NCI-H524 (cell line): ENCODE results near the gene TTC28.
"Not testable (repeated sequence)": the region's sequence is repeated elsewhere in the genome, so short reads cannot be mapped to it uniquely, and the experiment has no call there.

ENCODE experiments used
- DNase-seq, 2 experiments: peaks; one replicate each; lab custom pipeline; 2025; lab: John Stamatoyannopoulos, UW

Gene TTC28

GRCh38 chr22:28407645-28408044, 272.0 kb downstream of the TTC28 start:
- DNase-seq = no peak

- DNase-seq = peak; percentile 77 to 93
These were observed 273.4 kb downstream of the TTC28 start for GRCh38 chr22:28406246-28406645.

GRCh38 chr22:28405588-28405987, 274.1 kb downstream of the TTC28 start:
- DNase-seq = no peak

- DNase-seq = no peak
These were observed 277.1 kb downstream of the TTC28 start for GRCh38 chr22:28402539-28402938.

GRCh38 chr22:28402060-28402459, 277.6 kb downstream of the TTC28 start:
- DNase-seq = peak; percentile 10 to 78

DNA sequence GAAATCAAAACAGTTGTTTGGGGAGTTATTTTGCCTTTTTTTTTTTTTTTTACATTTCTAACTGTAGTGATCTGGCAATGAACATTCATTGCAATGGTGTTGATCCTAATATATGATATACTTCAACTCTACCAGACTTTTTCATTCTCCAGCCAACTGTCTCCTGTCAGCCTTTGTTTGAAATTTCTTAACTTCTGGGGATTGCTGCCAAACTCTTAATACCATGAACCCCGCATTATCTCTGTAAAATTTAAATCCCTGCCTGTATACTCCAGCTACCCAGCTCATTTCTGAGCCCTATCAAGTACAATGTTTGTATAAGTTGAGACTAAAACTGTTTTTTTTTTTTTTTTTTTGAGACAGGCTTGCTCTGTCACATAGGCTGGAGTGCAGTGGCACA, 280.7 kb downstream of the TTC28 start:
- no peak for DNase-seq

DNA sequence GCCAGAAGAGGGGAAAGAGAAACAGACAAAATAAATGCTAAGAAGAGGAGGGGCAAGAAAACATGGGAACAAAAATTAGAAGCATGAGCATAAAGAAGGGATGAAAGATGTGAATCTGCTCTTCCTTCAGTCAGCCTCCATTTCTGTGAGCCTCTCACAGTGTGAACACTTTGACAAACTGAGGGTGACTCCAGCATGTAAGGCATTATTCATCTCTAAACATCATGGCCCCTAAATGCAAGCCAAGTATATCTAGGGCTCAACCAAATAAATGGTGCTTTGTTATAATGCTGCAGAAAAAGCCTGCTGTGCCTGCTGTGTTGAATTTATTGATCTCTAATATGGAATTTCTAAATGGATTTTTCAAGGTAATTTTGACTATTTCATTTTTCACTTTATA, 281.3 kb downstream of the TTC28 start:
- DNase-seq = no peak

GRCh38 chr22:28397306-28397705, 282.3 kb downstream of the TTC28 start:
- no peak for DNase-seq

DNA sequence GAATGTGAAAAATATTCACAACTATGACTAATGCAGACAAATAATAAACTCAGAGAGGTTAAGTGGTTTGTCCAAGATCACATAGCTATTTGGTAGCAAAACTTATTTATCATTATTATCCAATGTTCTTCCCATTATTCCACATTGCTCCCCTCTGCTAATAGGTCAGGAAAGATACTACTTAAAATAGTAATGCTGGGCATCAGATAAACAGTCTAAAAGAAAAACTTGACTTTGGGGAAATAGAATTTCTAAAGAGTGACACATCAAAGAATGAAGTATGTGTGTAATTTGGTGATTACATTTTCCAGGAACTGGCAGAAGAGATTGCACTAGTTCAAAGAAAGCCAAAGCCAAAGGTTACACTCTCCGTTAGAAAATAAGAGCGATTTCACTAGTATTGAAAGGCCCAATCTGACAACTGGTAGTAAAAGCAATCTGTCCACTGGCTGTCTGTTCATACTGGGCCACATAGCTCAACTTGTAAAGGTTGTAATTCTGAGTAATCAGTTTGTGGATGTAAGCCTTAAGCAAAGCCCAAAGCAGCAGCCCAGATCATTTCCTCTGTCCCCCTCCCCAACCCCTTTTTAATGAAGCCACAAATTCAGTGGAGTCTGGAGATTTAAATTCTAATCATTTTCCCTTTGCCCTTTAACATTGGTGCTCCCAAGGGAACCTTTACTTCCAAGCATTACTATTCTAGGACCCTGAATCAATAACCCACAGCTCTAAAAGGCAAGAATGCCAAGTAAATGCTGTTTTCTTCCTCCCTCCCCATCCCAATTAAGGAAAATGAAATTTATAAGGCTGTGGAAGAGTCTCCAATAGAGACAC, 283.5 kb downstream of the TTC28 start:
- no peak for DNase-seq

DNA sequence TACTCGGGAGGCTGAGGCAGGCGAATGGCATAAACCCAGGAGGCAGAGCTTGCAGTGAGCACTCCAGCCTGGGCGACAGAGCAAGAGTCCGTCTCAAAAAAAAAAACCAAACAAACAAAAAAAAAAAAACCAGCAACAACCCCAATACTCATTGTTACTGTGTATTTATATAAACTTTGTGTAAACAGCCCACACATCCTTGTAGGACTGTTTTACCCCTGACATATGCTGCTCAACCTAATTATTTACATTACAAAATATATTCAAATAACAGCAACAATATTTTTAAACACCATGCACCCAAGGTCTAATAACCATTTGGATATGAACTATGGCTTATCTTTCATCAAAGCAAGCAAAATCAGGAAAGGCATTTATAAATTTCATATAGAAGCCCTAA, 284.1 kb downstream of the TTC28 start:
- no peak for DNase-seq

GRCh38 chr22:28394513-28395110, 285.0 kb downstream of the TTC28 start:
- no peak for DNase-seq

DNA sequence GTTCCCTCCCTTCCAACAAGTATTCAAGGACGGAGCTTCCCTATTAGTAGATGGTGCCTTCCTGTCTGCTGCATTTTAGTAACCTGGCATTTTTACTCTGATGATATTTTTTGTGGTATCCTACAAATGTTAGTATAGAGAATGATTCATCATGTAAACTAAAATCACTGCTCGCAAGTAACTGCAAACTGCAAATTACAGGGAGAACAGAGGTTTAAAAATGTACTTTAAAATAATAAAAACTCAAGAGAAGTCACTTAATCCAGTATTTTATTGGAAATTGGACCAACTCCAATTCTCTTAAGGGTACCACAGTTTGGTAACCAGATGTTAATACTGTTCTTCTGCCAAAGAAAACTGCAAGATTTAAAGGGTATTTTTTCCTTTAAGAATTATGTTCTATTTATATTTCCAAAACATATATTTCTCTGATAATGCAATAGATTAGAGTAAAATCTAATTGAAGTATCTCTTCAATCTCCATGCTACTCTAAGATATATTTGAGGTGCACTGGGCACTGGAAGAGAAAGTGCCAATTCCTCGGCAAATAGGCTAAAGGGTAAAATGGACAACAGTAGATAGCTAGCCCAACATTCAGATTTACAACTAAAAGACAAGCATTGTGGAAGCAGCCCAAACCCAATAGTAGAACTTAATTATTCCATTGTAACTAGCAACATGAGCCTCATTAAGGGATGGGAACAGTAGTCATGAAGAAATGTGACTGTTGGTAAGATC, 298.0 kb downstream of the TTC28 start:
- DNase-seq = no peak

DNA sequence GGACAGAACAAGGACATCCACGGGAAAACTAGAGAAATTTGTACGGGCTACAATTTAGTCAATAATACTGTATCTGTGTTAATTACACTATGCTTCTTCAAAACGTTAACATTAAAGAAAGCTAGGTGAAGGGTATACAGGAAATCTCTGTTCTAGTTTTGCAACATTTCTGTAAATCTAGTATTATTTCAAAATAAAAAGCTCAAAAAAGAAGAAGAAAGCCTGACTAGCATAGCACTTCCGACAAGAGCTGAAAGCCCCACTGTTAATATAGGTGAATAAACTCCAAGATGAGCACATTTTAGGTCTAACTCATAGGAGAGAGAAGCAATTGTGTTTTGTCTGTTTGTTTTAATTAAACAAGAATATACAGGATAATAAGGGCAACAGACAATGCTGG, 299.7 kb downstream of the TTC28 start:
- no peak for DNase-seq

DNA sequence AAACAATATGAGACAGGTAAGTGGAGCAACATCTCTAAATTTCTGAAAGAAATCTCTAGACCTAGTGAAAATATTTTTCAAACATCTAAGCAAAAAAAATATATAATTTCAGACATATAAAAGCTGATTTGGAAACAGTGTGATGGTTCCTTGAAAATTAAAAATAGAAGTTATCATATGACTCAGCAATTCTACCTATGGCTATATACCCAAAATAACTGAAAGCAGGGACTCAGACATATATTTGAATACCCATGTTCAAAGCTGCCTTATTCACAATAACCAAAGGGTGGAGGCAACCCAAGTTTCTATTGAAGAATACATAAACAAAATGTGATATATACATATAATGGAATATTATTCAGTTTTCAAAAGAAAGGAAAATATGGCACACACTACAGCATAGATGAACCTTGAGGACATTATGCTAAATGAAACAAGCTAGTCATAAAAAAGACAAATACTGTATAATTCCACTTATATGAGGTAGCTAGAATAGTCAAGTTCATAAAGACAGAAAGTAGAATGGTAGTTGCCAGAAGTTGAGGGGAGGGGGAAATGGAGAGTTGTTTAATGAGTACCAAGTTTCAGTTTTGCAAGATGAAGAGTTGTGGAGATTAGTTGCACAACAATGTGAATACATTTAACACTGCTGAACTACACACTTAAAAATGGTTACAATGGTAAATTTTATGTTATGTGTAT, 300.4 kb downstream of the TTC28 start:
- no peak for DNase-seq

DNA sequence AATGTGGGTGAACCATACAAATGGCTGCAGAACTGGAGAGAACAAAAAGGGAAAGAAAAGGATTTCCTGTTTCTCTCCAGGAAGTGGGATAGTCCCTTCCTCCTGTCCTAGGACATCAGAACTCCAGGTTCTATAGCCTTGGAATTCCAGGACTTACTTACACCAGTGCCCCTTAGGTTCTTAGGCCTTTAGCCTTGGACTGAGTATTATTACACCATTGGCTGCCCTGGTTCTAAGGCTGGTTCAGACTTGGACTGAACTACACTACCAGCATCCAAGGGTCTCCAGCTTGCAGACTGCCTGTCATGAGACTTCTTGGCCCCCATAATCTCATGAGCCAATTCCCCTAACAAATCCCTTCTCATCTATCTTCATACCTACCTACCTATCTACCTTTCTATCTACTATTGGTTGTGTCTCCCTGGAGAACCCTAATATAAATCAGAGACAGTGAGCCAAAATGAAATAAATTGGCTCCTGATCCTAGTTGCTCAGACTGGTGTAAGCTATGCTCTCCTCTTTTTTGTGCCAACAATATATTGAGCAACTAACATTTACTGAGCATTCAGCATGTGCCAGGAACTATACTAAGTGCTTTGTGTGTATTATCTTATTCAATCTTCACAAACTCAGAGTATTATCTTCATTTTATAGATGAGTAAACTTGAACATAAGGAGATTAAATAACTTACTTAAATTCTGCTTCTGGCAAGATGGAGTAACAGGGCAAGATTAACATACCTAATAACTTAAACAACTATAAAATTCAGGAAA, 303.7 kb downstream of the TTC28 start:
- DNase-seq = no peak

GRCh38 chr22:28373831-28374230, 305.8 kb downstream of the TTC28 start:
- no peak for DNase-seq

DNA sequence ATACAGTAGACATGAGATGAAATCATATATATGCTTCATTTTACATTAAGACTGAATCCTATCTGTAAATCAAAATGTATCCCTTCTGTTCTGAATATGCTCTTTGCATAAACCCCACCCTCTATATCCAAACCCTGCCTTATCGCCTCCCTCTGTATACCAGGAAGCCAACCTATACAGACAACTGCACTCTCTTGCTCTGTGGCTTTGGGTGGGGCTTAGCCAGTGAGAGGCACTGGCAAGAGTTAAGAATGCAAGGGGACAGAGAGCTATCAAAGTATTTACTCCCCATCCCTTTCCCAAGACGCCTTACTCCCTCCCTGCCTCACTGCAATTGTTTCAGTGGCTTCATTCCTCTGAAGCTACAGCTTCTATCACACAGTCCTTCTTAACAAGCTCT, 309.8 kb downstream of the TTC28 start:
- no peak for DNase-seq

GRCh38 chr22:28366856-28367255, 312.8 kb downstream of the TTC28 start:
- DNase-seq = no peak

- no peak for DNase-seq
These were observed 314.3 kb downstream of the TTC28 start for GRCh38 chr22:28365371-28365770.

GRCh38 chr22:28364105-28364504, 315.5 kb downstream of the TTC28 start:
- DNase-seq = not testable (repeated sequence)

GRCh38 chr22:28360939-28361338, 318.7 kb downstream of the TTC28 start:
- DNase-seq = no peak

DNA sequence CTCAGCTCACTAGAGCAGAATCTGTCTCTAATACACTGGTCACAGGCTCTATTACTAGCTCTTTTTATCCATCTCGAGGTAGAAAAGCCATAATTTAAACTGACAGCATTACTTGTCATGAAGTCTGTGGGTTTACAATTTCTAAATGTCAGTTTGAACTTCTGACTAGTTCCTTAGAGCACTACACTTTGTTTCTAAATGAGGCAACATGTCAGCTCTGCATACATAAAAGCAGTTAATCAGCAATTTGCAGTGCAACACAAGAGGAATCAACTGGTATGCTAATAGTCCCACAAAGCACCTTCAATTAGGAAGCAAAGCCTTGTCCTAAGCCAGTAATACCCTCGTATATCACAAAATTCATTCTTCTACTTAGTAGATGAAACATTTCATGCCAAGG, 321.3 kb downstream of the TTC28 start:
- peak in 1 of 2 experiments; percentile 11 for DNase-seq
